HG02970 (cell line): ENCODE results near the gene SCN1B.
"Not testable (repeated sequence)": the region's sequence is repeated elsewhere in the genome, so short reads cannot be mapped to it uniquely, and the experiment has no call there.

Experiments used
- ATAC-seq: cut with Tn5 transposase; IDR thresholded peaks from one replicate; pipeline ENCODE4 v1.9.1; 2021; ENCODE audit warnings: mild to moderate bottlenecking, moderate library complexity, moderate number of reproducible peaks; ENCODE audit not compliant: unreplicated experiment, low FRiP score

Gene SCN1B

DNA sequence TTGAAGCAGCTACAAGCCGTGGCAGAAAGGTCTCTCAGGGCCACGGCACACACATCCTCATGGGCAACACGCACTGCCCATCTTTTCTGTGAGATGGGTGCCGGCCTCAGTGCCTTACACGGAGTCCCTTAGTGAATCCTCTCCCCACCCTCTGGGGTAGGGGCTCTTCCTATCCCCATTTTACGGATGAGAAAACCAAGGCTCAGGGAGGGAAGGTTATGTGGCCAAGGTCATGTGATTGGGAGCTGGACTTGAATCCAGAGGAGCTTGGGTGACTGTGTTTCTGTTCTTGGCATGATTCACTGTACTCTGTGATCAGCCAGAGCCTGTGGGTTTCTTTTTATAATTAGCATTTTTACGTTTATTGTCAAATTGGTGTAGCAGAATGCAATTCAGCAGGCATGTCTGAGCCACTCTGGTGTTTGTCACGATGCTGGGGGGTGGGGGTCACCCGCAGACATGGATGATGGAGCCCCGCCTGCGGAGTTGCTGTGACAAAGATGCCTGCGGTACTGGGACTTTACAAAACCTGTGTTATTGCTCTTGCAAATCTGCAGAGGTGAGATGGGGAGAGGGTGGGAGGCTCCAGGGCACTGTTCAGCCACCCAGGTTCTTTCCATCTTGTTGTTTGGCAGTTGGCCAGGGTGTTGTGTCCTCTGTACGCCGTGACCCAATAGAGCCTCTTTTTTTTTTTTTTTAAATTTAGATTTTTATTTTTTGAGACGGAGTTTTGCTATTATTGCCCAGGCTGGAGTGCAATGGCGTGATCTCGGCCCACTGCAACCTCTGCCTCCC lies 4.5 kb downstream of the SCN1B start:
- no peak for ATAC-seq

DNA sequence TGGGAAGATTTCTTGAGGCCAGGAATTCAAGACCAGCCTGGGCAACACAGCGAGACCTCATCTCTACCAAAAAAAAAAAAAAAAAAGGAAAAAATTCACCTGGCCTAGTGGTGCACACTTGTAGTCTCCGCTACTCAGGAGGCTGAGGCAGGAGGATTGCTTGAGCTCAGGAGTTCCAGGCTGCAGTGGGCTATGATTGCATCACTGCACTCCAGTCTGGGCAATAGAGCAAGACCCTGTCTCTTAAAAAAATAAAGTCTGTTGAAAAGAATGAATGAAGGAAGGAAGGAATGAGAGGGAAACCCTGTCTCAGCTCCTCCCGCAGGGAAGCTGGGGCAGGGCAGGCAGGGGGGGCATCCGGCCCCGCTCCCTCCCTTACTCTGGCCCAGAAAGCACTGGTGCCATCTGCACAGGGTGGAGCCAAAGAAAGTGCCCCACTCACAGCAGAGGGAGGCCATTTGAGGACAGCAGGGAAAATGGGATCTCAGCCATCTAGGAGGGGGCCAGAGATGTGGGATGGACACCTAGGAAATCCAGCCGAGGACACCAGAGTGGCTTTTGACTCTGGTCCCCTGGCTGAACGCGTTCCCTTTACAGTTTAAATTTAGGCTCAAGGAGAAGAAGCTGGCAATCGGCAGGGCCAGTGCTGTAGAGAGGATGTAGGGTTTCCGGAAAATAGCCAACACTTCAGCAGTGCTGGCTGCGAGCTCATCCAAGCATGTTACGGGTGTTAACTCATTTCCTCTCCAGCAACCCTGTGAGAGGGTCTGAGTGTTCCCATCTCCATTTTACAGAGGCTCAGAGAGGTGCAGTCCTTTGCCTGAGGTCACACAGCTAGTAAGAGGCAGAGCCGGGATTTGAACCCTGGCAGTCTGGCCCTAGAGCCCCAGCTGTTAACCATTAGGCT lies 7.7 kb downstream of the SCN1B start:
- ATAC-seq, result no peak

DNA sequence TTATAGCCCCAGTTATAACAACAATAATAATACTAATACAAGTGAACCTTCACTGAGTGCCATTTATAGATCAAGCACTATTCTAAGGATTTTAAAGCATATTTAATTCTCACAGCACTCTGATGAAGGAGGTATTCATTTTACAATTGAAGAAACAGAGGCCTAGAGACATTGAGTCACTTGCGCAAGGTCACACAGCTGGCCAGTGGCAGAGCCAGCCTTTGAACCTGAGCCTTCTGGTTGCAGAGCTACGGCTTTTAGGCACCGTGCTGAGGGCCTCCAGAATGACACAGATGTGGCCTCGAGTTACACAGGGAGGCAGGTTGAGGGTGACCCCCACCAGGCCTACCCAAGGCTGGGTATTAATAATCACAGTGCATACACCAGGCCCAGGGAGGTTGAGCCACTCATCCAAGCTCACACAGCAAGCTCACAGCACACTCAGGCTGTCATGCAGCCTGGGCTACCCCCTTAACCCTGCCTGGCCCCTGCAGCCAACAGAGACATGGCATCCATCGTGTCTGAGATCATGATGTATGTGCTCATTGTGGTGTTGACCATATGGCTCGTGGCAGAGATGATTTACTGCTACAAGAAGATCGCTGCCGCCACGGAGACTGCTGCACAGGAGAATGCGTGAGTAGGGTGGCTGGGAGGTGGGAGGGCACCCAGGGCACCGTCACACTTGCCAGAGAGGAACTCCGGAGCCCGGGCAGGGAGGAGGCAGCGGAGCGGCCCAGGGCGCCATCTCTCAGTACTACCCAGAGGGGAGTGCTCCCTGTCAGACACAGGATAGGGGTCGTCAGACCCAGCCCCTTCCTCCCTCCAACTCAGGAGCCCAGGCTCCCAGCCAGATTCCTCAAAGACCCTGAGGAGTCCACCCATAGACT lies 8.6 kb downstream of the SCN1B start:
- no peak for ATAC-seq

DNA sequence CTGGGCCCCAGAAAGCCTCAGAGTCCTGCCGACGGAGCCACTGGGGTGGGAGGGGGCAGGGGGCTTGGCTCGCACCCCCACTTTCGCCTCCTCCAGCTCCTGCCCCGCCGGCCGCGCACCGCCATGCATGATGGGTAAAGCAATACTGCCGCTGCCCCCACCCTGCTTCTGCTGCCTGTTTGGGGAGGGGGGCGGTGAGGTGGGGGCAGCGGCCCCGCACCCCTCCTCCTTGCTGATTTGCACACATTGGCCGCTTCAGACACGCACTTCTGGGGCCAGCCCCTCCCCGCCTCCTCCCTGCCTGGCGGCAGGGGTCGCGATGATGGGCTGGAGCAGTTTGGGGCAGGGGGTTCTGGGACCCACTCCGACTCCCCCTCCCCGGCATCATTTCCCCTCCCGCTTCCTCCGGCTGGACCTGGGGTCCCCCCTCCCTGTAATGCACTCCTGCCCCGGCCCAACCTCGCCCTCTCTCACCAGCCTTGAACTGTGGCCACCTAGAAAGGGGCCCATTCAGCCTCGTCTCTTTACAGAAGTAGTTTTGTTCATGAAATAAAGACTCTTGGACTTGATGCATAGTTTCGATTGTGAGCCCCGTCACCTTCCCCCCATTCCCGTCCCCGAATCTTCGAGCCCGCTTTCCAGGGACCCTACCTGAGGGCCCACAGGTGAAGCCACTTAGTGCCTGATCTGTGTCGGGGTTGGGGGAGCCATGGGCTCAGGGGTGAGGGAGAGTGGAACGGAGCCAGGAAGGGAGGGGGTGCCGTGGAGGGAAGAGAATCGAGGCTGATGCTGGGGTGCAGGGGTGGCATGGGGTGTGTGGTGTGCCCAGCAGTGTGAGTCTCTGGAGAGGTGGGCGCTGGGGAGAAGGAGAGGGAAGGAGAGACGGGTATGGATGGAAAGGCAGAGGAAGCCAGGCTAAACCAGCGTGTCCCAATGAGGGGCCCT lies 9.9 kb downstream of the SCN1B start:
- ATAC-seq, result no peak

DNA sequence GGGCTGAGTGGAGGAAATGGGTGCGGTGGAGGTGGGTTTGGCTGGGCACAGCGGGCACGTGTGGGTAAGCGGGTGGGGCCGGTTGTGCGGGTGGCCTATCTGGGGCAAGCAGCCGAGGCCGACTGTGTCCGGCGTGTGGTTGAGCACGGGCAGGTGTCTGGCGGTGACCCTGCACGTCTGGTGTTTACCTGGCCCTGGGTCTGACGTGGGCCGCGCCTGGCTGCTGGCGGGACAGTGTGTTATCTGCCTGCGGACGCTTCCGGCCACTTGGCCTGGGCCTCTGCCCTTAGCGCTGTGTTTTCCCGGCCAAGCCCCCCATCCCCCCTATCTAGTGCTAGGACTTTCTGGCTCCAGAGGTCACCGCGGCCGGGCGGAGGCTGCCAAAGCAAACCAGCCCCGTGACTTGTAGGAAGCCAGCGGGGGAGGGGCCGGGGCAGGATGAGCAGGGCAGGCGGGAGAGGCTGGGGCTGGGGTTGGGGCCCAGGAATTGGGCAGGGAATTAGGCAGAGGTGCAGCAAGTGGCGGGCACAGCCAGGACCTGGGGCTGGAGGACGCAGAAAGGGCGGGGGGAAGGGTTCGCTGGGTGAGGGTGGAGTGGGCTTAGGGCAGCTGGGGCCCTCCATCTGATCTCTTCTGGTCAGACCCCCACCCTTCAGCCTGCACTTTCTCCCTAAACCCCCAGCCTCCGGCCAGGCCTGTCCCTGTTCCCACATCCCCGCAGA lies 10.7 kb downstream of the SCN1B start:
- ATAC-seq, result no peak

DNA sequence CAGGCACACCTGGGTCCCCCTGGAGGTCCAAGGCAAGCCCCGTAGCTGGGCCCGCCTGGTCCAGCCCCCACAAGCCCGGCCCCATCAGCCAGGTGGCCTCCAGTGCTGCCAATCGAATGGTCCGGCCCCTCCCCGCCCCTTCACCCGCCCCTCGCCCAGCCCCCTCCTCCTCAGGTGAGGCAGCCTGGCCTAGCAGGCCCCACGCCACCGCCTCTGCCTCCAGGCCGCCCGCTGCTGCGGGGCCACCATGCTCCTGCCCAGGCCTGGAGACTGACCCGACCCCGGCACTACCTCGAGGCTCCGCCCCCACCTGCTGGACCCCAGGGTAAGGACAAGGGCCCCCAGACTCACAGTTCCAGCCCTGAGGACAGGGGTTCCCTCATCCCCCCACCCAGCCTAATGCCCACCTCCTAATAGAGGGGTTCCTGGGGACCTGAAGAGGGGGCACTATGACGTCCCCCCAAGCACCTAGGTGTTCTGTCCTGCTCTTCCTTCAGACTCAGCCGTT lies 11.3 kb downstream of the SCN1B start, which contains the start of gene HPN:
Gene HPN, plus strand, starts transcription at position 174 of the 508 bp plus-strand sequence. CDS start 786 bp downstream, outside the sequence.
- ATAC-seq, result no peak

DNA sequence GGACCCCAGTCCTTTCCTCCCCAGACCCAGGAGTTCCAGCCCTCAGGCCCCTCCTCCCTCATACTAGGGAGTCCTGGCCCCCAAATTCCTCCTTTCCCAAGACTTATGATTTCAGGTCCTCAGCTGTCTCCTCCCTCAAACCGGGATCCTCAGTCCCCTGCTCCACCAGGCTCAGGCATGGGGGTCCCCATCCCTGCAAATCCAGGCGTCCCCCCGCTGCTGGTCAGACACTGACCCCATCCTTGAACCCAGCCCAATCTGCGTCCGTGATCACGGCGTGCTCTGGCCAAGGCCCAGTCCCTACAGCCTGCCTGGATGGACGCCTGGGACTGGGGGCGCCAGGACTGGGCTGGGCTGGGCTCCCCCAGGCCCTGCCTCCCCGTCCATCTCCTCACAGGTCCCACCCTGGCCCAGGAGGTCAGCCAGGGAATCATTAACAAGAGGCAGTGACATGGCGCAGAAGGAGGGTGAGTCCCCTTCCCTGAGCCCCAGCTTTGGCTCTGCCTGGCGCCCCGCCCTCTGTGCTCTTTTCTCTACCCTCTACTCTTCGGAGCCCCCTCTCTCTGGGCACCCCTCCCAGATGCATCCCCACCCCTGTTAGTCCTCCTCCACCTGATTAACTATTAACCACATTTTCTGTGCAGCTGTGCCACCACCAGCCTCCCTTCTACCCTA lies 11.9 kb downstream of the SCN1B start:
- ATAC-seq, result no peak

DNA sequence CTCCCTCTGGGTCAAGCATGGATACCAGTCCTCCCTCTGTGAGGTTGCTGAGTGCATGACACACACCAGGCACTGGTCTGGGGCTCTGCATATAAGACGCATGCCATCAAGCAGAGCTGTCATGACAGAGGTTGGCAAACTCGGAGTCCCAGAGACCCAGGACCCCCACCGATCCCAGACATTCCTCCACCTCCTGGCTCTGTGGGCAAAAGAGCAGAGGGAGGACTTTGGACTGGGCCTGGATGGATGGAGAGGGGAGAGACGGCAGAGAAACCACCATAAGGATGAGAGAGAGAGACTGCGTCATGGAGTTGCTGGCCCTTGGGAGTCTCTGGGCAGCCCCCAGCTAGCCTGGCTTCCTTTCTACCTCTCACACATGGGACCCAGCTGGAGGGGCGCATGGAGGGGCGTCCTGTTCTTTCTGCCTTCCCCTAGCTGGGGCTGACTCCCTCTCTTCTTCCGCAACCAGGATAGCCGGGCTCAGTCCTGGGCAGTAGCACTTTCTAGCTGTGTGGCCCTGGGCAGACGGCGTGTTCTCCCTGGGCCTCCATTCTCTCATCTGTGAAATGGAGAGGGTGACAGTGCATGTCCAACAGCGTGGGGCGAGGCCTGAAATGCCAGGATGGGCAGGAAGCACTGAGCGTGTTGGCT lies 12.8 kb downstream of the SCN1B start:
- no peak for ATAC-seq

DNA sequence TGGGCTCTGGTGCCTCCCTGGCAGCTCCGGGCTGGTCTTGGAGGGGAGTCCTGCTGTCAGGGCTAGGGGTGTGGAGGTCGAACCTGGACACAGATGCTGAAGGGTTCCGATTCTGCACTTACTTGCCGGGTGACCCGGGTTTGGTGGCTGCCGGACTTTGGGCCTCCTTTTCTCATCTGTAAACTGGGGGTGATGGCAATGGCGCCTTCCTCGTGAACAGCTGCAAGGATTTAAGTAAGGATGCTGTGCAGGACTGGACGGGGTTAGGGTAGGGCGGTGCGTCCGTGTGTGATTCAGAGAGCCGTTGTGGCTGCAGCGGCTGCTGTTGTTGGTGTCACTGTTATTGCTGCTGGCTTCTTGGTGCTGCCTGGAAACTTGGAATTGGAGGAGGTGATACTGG lies 13.6 kb downstream of the SCN1B start:
- ATAC-seq, result no peak

DNA sequence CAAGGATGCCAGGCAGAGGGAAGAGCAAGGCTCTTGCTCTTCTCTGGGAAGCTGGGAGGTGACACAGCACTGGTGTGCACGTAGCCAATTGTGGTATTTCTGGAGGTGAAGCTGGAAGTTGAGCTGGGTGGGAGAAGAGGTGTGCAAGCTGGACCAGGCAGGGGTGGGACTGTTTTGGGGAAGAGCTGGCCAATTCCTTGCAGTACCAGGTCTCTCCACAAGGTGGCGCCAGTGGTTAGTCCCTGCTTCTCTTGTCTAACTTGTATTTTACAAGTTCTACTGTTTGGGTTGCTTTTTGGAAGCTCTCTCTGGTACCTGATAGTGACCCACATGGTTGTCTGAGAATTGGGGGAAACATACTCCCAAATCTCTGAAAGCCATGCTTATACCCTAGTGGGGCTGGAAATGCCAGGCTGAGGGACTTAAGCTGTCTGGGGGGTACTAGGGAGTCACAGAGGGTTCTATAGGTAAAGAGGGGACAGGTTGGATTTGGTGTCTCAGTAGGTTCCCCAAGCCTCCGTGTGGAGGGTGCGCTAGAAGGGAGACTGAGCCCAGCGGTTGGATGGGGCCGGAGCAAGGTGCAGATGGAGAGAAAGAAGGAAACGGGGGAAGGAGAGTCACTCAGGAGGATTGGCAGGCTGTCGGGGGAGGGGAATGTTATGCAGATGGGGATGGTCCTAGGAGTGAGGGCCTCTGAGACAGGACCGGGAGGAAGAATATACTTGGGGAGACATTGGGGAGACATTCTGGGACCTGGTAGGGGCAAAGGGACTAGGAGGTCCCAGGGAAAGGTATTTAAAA lies 14.2 kb downstream of the SCN1B start:
- ATAC-seq, result no peak

DNA sequence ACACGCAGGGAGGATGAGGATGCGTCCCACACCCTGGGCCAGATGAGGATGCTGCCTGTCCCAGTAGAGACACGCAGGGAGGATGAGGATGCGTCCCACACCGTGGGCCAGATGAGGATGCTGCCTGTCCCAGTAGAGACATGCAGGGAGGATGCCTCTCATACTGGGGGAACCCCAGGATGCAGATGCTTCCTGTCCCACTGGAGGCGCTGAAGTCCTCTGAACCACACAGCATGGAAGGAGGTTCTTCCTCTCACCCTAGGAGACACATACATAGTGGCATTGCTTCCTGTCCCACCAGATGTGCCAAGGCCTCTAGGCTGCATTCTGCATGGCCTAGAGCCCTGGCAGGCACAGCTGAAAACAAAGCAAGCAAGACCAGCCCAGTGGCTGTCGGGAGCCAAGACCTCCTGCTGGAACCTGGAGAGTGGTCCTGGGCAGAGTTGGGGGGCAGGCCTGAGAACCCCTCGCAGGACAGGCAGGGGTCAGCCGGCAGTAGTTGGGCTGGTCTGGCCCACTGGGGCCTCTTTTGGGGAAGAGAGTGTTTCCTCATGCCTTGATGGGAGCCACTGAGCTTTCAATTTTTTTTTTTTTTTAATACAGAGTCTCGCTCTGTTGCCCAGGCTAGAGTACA lies 15.5 kb downstream of the SCN1B start:
- no peak for ATAC-seq

DNA sequence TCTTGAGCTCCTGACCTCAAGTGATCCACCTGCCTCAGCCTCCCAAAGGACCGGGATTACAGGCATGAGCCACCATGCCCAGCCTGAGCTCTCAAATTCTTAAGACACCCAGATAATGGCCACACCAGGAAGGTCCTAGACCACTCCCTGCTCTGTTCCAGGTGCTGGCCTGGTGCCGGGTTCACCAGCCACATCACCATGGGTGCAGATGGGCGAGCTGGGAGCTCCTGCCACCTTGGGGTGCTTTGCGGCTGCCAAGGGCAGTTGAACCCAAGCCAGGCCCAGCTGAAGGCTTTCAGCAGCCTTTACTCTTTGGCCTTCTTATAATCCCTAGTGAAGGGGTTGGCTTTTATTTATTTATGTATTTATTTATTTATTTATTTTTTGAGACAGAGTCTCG lies 16.2 kb downstream of the SCN1B start:
- ATAC-seq, result no peak

DNA sequence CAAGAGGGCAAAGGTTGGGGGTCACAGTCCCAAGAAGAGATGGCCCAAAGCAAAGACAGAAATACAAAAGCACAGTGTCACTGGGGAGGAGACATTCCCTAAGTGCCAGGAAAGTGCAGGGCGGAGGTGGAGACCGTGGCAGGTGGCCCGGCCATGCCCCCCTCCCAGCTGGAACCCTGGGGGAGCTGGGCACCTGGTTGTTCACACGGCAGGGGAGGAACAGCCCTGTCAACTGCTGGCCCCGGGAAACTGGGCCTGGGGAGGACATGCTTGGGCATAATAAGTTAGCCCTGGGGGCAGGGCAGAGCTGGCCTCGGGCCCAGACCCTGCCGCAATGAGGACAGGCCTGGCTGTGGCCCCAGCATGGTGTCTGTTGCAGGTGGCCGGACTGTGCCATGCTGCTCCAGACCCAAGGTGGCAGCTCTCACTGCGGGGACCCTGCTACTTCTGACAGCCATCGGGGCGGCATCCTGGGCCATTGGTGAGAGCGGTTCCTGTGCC lies 18.7 kb downstream of the SCN1B start:
- no peak for ATAC-seq

DNA sequence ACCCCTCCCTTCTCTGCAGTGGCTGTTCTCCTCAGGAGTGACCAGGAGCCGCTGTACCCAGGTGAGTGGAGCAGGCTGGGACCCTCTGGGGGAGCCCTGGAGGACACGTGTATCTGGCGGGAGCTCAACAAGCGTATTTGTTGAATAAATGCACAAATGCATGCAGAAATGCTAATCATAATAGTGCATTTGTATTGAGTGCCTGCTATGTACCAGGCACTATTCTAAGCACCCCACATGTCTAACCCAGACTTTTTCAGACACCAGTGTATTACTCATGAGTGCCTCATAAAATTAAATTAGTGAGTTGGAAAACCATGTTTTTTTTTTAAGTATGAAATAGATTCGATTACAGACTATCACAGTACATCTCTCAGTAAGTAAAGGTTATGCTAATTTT lies 19.2 kb downstream of the SCN1B start:
- ATAC-seq, result no peak

DNA sequence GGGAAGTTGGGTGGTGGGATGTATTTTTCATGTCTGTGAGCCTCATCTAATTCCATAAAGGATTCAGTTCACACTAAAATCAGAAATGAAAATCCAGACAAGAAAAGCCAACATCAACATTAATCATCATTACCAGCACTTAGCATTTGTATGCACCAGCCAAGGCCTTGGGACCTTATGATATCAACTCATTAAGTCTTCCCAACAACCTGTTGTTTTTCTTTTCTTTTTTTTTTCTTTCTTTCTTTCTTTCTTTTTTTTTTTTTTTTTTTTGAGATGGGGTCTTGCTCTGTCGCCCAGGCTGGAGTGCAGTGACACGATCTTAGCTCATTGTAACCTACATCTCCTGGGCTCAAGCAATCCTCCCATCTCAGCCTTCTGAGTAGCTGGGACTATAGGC lies 20.4 kb downstream of the SCN1B start:
- not testable (repeated sequence) for ATAC-seq

DNA sequence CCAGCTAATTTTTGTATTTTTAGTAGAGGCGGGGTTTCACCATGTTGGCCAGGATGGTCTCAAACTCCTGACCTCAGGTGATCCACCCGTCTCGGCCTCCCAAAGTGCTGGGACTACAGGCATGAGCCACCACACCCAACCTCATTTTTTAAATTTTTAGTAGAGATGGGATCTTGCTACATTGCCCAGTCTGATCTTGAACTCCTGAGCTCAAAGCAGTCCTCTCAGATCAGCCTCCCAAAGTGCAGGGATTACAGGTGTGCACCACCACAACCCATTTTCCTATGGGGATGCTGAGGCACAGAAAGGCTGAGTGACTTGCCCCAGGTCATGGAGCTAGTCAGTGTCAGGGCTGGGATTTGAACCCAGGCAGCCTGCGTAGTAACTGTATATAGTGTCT lies 21.0 kb downstream of the SCN1B start:
- ATAC-seq, result not testable (repeated sequence)
